Astrocyte of the hippocampus (primary cell): ENCODE measurements around the gene CRB1.

ENCODE experiments used
- DNase-seq: peaks from one replicate; pipeline ENCODE4 v3.0.0; 2011; ENCODE audit warnings: low read depth, low spot score

Gene CRB1

DNA sequence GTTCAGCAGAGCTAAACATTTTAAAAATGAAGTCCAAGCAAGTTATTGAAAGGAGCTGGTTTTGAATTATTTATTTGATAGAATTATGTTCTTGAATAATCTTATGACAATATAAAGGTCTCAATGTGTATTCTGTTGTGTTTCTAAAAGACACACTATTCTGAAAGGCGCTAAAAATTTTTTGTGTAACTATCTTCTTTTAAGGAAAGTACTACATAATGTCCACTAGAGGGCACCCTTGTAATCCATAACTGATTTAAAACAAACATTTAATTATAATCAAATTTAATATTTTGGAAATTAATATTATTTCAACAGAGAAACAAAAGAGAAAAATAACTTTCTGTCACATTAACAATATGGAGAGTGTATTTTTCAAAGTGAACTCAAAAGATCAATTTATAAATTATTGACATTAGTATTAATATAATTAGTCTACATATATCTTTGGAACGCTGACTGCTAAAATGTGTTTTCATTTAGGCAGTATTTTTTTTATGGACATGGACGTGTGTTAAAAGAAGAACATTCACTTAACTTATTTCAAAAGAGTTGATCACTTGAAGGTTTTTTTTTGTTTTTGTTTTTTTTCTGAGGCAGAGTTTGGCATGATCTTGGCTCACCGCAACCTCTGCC is 258.8 kb downstream of the CRB1 start:
- peak; percentile 18 for DNase-seq
